ENCODE results near the gene ANKRD39.
A peak's percentile ranks its signal among the peaks of the same experiment; 100 is the strongest.

DNA sequence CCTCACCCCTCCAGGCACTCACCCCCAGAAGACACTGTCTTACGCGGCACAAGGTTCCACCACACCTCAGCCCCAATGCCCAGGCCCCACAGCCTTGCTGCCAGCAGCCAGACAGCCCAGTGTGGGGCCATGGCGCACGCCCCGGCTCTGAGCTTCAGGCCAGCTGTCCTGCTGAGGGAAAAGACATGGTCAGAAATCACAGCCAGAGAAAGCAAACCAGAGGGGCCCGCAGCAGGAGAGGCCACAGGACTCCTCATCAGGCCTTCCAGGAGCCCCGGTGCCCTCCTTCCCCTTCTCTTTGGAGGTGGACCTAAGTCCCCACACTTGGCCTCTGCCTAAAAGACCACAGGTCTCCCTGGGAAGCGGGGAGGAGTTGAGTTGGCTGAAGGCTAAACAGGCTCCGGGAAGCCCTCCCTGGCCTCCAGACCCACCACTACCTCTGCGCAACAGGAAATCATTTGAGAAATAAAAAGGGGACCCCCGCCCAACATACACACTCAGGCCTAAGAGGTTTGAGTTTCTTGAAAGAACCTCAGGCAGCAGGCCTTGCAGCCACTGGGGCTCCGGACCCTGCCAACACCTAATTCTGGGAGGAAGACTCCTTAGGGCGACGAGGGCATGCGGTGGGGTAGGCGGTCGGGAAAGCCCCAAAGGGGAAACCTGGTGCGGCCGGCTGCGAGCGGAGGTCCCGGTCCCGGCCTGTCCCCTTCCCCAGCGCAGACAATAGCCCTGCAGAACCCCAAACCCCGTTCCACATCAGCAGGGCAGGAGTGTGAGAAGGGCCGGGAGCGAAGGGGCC lies 10.1 kb upstream of the ANKRD39 start:
- TF ChIP-seq SRF (IDR thresholded peaks at IDR 0.05; ENCODE audit: low read depth, low read length) (no peak), EP300 (IDR thresholded peaks at IDR 0.05; ENCODE audit: borderline replicate concordance in 1 of 2, low read depth in 2 of 2, low read length in 2 of 2) (no peak), GABPA (IDR thresholded peaks at IDR 0.05; ENCODE audit: borderline replicate concordance, insufficient read depth, low read length) (no peak), FOSL1 (IDR thresholded peaks at IDR 0.05; ENCODE audit: insufficient read depth, low read depth, low read length) (no peak), ASH2L (IDR thresholded peaks at IDR 0.05; ENCODE audit: low read length) (no peak), TAF1 (IDR thresholded peaks at IDR 0.05; ENCODE audit: low read depth, low read length) (no peak), POLR2A (IDR thresholded peaks at IDR 0.05; ENCODE audit: control extremely low read depth in 1 of 2, low read depth in 2 of 2, low read length in 2 of 2) (no peak), POLR2AphosphoS5 (IDR thresholded peaks at IDR 0.05; ENCODE audit: low read depth, low read length) (0 out of 2 replicates have a peak, but pooled peaks have one; percentile 7), RAD21 (IDR thresholded peaks at IDR 0.05 in 1 of 2, conservative IDR thresholded peaks at IDR 0.05 in 1 of 2; ENCODE audit: low read depth in 2 of 2, low read length in 2 of 2) (no peak), SIN3A (conservative IDR thresholded peaks at IDR 0.05 in 1 of 2, IDR thresholded peaks at IDR 0.05 in 1 of 2; ENCODE audit: low read depth in 1 of 2, low read length in 2 of 2) (no peak), CHD1 (IDR thresholded peaks at IDR 0.05; ENCODE audit: low read depth, low read length) (no peak), GTF2F1 (IDR thresholded peaks at IDR 0.05; ENCODE audit: borderline replicate concordance, low read depth, low read length) (no peak)
- TF ChIP-seq, protein P1, sequence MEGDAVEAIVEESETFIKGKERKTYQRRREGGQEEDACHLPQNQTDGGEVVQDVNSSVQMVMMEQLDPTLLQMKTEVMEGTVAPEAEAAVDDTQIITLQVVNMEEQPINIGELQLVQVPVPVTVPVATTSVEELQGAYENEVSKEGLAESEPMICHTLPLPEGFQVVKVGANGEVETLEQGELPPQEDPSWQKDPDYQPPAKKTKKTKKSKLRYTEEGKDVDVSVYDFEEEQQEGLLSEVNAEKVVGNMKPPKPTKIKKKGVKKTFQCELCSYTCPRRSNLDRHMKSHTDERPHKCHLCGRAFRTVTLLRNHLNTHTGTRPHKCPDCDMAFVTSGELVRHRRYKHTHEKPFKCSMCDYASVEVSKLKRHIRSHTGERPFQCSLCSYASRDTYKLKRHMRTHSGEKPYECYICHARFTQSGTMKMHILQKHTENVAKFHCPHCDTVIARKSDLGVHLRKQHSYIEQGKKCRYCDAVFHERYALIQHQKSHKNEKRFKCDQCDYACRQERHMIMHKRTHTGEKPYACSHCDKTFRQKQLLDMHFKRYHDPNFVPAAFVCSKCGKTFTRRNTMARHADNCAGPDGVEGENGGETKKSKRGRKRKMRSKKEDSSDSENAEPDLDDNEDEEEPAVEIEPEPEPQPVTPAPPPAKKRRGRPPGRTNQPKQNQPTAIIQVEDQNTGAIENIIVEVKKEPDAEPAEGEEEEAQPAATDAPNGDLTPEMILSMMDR (IDR thresholded peaks at IDR 0.05; ENCODE audit: control extremely low read depth in 1 of 3, insufficient read depth in 1 of 3, low read depth in 1 of 3, low read length in 3 of 3), result no peak
- TF ChIP-seq, protein P2, sequence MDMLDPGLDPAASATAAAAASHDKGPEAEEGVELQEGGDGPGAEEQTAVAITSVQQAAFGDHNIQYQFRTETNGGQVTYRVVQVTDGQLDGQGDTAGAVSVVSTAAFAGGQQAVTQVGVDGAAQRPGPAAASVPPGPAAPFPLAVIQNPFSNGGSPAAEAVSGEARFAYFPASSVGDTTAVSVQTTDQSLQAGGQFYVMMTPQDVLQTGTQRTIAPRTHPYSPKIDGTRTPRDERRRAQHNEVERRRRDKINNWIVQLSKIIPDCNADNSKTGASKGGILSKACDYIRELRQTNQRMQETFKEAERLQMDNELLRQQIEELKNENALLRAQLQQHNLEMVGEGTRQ (IDR thresholded peaks at IDR 0.05; ENCODE audit: low read length), result no peak

Data from H1 (cell line).